Karpas-422 (cell line): ENCODE measurements around the gene CABLES1. TPM values are rescaled to one million over a fixed set of nuclear protein-coding genes. Genes with fewer than 3 reads are reported as not detected.
"Not testable (repeated sequence)": the region's sequence is repeated elsewhere in the genome, so short reads cannot be mapped to it uniquely, and the experiment has no call there.

Source experiments
- DNase-seq: peaks from one replicate; pipeline ENCODE4 v3.0.0-alpha.2; 2015
- H2AFZ ChIP-seq: fragments of 200-600 bp; sonication (generic); 2 replicates; pipeline ENCODE4 v1.6.1; 2014; ENCODE audit warnings: antibody characterized with exemption, low read length, mixed read lengths
- H3K27ac ChIP-seq: fragments of 200-600 bp; sonication (generic); 2 replicates; pipeline ENCODE4 v1.5.1; 2014; ENCODE audit warnings: mild to moderate bottlenecking, low read length, moderate library complexity
- H3K27me3 ChIP-seq: fragments of 200-600 bp; sonication (generic); 2 replicates; pipeline ENCODE4 v1.6.1; 2014; ENCODE audit warnings: low read length, mixed read lengths
- H3K36me3 ChIP-seq: fragments of 200-600 bp; sonication (generic); 2 replicates; pipeline ENCODE4 v1.6.1; 2014; ENCODE audit warnings: low read length, mixed read lengths; ENCODE audit not compliant: insufficient read depth
- H3K4me1 ChIP-seq: fragments of 200-600 bp; sonication (generic); 2 replicates; pipeline ENCODE4 v1.6.1; 2014; ENCODE audit warnings: mild to moderate bottlenecking, low read length, mixed read lengths
- H3K4me2 ChIP-seq: fragments of 200-600 bp; sonication (generic); 2 replicates; pipeline ENCODE4 v1.6.1; 2014; ENCODE audit warnings: low read length, low read depth, mild to moderate bottlenecking; ENCODE audit not compliant: poor library complexity, severe bottlenecking
- H3K4me3 ChIP-seq: fragments of 200-600 bp; sonication (generic); 2 replicates; pipeline ENCODE4 v1.5.1; 2014; ENCODE audit warnings: mild to moderate bottlenecking, antibody characterized with exemption, low read length, mixed read lengths
- H3K79me2 ChIP-seq: fragments of 200-600 bp; sonication (generic); 2 replicates; pipeline ENCODE4 v1.6.1; 2014; ENCODE audit warnings: mild to moderate bottlenecking, low read length, mixed read lengths
- H3K9ac ChIP-seq: fragments of 200-600 bp; sonication (generic); 2 replicates; pipeline ENCODE4 v1.6.0; 2014; ENCODE audit warnings: low read length
- H3K9me2 ChIP-seq: fragments of 200-600 bp; sonication (generic), shearing (Covaris generic); replicated peaks from 2 replicates; pipeline ENCODE4 v1.6.0; 2014; ENCODE audit warnings: mild to moderate bottlenecking, low read length, moderate library complexity; ENCODE audit not compliant: insufficient read depth
- H3K9me3 ChIP-seq: fragments of 300-700, 200-600 bp; sonication (generic); 2 replicates; pipeline ENCODE4 v1.6.1; 2014; ENCODE audit warnings: low read length, mixed read lengths
- H4K20me1 ChIP-seq: fragments of 200-600 bp; sonication (generic); 2 replicates; pipeline ENCODE4 v1.6.1; 2014; ENCODE audit warnings: mild to moderate bottlenecking, antibody characterized with exemption, low read length, low read depth; ENCODE audit not compliant: insufficient read depth
- total RNA-seq: library from RNA; depleted of rRNA; stranded (reverse); fragments of >200 nt; shearing (Covaris generic); gene quantifications from 2 replicates; pipeline ENCODE4 v1.2.3, GENCODE V29; 2014; ENCODE audit warnings: low replicate concordance; rRNA removed

CABLES1 gene
- 0.22 TPM in 1 of 2 replicates, not detected in the other for total RNA-seq

- H3K9ac ChIP-seq = no peak within 1 kb of the TSS
- H3K4me1 ChIP-seq = peaks cover 19% of the 10 kb centered on the region
- H3K9me2 ChIP-seq = no peaks in the 10 kb centered on the region
- H3K4me2 ChIP-seq = no peak within 1 kb of the TSS
- H3K9me3 ChIP-seq = no peaks in the 10 kb centered on the region
- no peaks in the 10 kb centered on the region for H3K27me3 ChIP-seq
- H3K4me3 ChIP-seq = no peak within 1 kb of the TSS
- no peaks in the 10 kb centered on the region for H4K20me1 ChIP-seq
- no peaks in the 10 kb centered on the region for H3K36me3 ChIP-seq
- no peak within 1 kb of the TSS for H2AFZ ChIP-seq
- no peak within 1 kb of the TSS for H3K27ac ChIP-seq
- DNase-seq = no peak
- H3K79me2 ChIP-seq = no peaks in the 10 kb centered on the region
Measured at GRCh38 chr18:23134780-23135549, at the start of gene CABLES1. Gene CABLES1, plus strand, starts transcription at chr18:23135485. Its CDS starts 278 bp downstream, at chr18:23135763.

- Histone ChIP-seq H3K9me3 (no peaks in the 10 kb centered on the region), H3K4me3 (no peak overlapping the region), H4K20me1 (no peaks in the 10 kb centered on the region), H3K79me2 (no peaks in the 10 kb centered on the region), H3K9me2 (no peaks in the 10 kb centered on the region), H3K4me2 (no peak overlapping the region), H3K36me3 (no peaks in the 10 kb centered on the region), H3K9ac (no peak overlapping the region), H3K4me1 (peaks cover 10% of the 10 kb centered on the region), H3K27me3 (no peaks in the 10 kb centered on the region), H2AFZ (no peak overlapping the region), H3K27ac (no peak overlapping the region)
- DNase-seq = no peak
Measured at GRCh38 chr18:23087352-23087751, 47.9 kb upstream of the CABLES1 start.

GRCh38 chr18:23088310-23088709, 47.0 kb upstream of the CABLES1 start:
- no peak for DNase-seq
- Histone ChIP-seq H3K9me2 (no peaks in the 10 kb centered on the region), H3K79me2 (no peaks in the 10 kb centered on the region), H3K4me2 (no peak overlapping the region), H2AFZ (no peak overlapping the region), H3K9me3 (no peaks in the 10 kb centered on the region), H4K20me1 (no peaks in the 10 kb centered on the region), H3K9ac (no peak overlapping the region), H3K27ac (no peak overlapping the region), H3K36me3 (no peaks in the 10 kb centered on the region), H3K27me3 (no peaks in the 10 kb centered on the region), H3K4me3 (no peak overlapping the region), H3K4me1 (peaks cover 10% of the 10 kb centered on the region)

GRCh38 chr18:23091017-23091993, 44.0 kb upstream of the CABLES1 start:
- peak; percentile 69 for DNase-seq
- H3K79me2 ChIP-seq, H3K9ac ChIP-seq, H3K27me3 ChIP-seq, H3K36me3 ChIP-seq, H3K4me3 ChIP-seq, H2AFZ ChIP-seq, H4K20me1 ChIP-seq, H3K9me2 ChIP-seq, H3K9me3 ChIP-seq: not testable (repeated sequence)
- Histone ChIP-seq H3K27ac (peak overlapping the region; percentile 50; the same call in 1 of the 2 replicates), H3K4me2 (peak overlapping the region; percentile 47), H3K4me1 (peaks cover 10% of the 10 kb centered on the region)

GRCh38 chr18:23092121-23092520, 43.2 kb upstream of the CABLES1 start:
- no peak overlapping the region for H3K4me3 ChIP-seq
- no peak overlapping the region for H3K4me2 ChIP-seq
- no peaks in the 10 kb centered on the region for H3K36me3 ChIP-seq
- no peak overlapping the region for H3K9ac ChIP-seq
- H3K79me2 ChIP-seq = no peaks in the 10 kb centered on the region
- no peak overlapping the region for H3K27ac ChIP-seq
- no peaks in the 10 kb centered on the region for H3K9me2 ChIP-seq
- H3K27me3 ChIP-seq = no peaks in the 10 kb centered on the region
- H4K20me1 ChIP-seq = no peaks in the 10 kb centered on the region
- H2AFZ ChIP-seq = no peak overlapping the region
- H3K4me1 ChIP-seq = peaks cover 10% of the 10 kb centered on the region
- DNase-seq = no peak
- H3K9me3 ChIP-seq = no peaks in the 10 kb centered on the region

- H3K27ac ChIP-seq, H3K9me2 ChIP-seq, H3K9me3 ChIP-seq, H3K36me3 ChIP-seq, H3K4me2 ChIP-seq, H3K4me3 ChIP-seq, H3K79me2 ChIP-seq, H3K27me3 ChIP-seq, DNase-seq, H3K9ac ChIP-seq, H4K20me1 ChIP-seq, H2AFZ ChIP-seq: not testable (repeated sequence)
- peaks cover 10% of the 10 kb centered on the region for H3K4me1 ChIP-seq
Measured at GRCh38 chr18:23093130-23093529, 42.2 kb upstream of the CABLES1 start.

GRCh38 chr18:23093772-23094171, 41.5 kb upstream of the CABLES1 start:
- no peaks in the 10 kb centered on the region for H4K20me1 ChIP-seq
- no peak overlapping the region for H3K27ac ChIP-seq
- H3K9me2 ChIP-seq = no peaks in the 10 kb centered on the region
- H3K4me1 ChIP-seq = peaks cover 10% of the 10 kb centered on the region
- no peak overlapping the region for H2AFZ ChIP-seq
- H3K79me2 ChIP-seq = no peaks in the 10 kb centered on the region
- H3K9ac ChIP-seq = no peak overlapping the region
- H3K4me3 ChIP-seq = no peak overlapping the region
- no peak overlapping the region for H3K4me2 ChIP-seq
- DNase-seq = no peak
- H3K36me3 ChIP-seq = no peaks in the 10 kb centered on the region
- H3K27me3 ChIP-seq = no peaks in the 10 kb centered on the region
- H3K9me3 ChIP-seq = no peaks in the 10 kb centered on the region
